GM19455 (cell line): ENCODE results near the gene ENHO.
"Not testable (repeated sequence)": the region's sequence is repeated elsewhere in the genome, so short reads cannot be mapped to it uniquely, and the experiment has no call there.

ENCODE experiments used
- ATAC-seq: cut with Tn5 transposase; IDR thresholded peaks from one replicate; pipeline ENCODE4 v1.9.1; 2021; ENCODE audit not compliant: unreplicated experiment

The ENHO gene

GRCh38 chr9:34532041-34532440, 9.3 kb upstream of the ENHO start:
- ATAC-seq: not testable (repeated sequence)

- no peak for ATAC-seq
These were observed 3.2 kb upstream of the ENHO start for GRCh38 chr9:34526026-34526425.

GRCh38 chr9:34524349-34524748, 1.6 kb upstream of the ENHO start:
- no peak for ATAC-seq

GRCh38 chr9:34522091-34522887, 501 bp downstream of the ENHO start:
- ATAC-seq: peak; percentile 26

GRCh38 chr9:34521406-34522045, 1.3 kb downstream of the ENHO start:
- no peak for ATAC-seq

GRCh38 chr9:34520505-34521385, 2.0 kb downstream of the ENHO start:
- ATAC-seq: no peak

GRCh38 chr9:34520096-34520495, 2.7 kb downstream of the ENHO start:
- ATAC-seq: no peak

GRCh38 chr9:34519321-34520020, 3.3 kb downstream of the ENHO start:
- ATAC-seq: no peak

GRCh38 chr9:34518896-34519295, 3.9 kb downstream of the ENHO start:
- no peak for ATAC-seq

GRCh38 chr9:34518110-34518616, 4.6 kb downstream of the ENHO start:
- ATAC-seq: no peak

- no peak for ATAC-seq
These were observed 5.6 kb downstream of the ENHO start for GRCh38 chr9:34517185-34517584.

- no peak for ATAC-seq
These were observed 6.8 kb downstream of the ENHO start for GRCh38 chr9:34515959-34516358.

GRCh38 chr9:34514816-34515215, 8.0 kb downstream of the ENHO start:
- ATAC-seq: no peak

GRCh38 chr9:34514401-34514800, 8.4 kb downstream of the ENHO start:
- ATAC-seq: no peak

- ATAC-seq: no peak
These were observed 9.1 kb downstream of the ENHO start for GRCh38 chr9:34513567-34514214.

GRCh38 chr9:34512131-34513078, 10.4 kb downstream of the ENHO start:
- no peak for ATAC-seq

GRCh38 chr9:34510497-34511468, 12.0 kb downstream of the ENHO start:
- ATAC-seq: no peak

GRCh38 chr9:34508951-34509350, 13.8 kb downstream of the ENHO start:
- no peak for ATAC-seq
